GM18520 (cell line): Measurements from ENCODE around the gene ANXA8.
"Not testable (repeated sequence)": the region's sequence is repeated elsewhere in the genome, so short reads cannot be mapped to it uniquely, and the experiment has no call there.

Experiments
- ATAC-seq: cut with Tn5 transposase; IDR thresholded peaks from one replicate; pipeline ENCODE4 v1.9.1; 2021; ENCODE audit not compliant: unreplicated experiment

ANXA8 gene, protein sequence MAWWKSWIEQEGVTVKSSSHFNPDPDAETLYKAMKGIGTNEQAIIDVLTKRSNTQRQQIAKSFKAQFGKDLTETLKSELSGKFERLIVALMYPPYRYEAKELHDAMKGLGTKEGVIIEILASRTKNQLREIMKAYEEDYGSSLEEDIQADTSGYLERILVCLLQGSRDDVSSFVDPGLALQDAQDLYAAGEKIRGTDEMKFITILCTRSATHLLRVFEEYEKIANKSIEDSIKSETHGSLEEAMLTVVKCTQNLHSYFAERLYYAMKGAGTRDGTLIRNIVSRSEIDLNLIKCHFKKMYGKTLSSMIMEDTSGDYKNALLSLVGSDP

DNA sequence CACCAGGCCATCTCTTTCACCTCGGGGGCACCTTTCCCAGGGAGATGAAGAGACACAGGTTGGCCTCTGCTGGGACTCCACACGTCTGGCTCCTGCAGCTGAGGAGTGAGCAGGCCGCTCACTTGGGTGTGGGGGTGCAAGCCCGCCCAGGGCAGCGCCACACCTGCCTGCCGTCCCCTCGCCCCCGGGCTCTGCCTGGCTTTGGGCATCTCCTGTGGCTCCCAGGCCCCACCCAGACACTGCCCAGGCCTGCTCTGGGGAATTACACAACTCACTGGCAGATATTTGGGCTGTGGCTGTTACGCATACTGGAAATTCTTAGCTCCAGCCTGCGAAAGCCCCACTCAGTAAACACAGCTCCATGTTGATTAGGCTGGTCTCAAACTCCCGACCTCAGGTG lies at the start of gene ANXA8:
Gene ANXA8 (minus strand): TSS at position 193 of the 400 bp plus-strand sequence. CDS start 182 bp downstream, at position 11.
- ATAC-seq: not testable (repeated sequence)

DNA sequence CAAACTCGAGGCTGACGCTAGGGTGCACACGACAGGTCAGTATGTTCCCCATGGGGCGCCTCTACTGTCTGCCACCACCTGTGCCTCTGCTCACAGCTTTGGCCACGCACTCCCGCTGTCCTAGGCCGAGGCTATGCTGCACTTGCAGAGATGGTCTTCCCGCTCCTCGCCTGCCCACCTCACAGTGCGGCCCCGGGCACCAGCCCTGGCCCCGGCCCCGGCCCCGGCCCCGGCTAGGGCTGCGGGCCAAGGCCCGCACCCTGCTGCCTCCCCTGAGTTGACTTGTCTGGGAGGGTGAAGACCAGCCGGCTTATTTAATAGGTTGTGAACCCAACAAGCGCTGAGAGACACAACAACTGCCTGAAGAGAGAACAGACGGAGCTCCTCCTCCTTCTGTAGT lies 39.6 kb upstream of the ANXA8 start, which contains the start of gene AGAP9:
Gene AGAP9 (minus strand): TSS at position 164 of the 400 bp plus-strand sequence. CDS start 112 bp downstream, at position 52.
- ATAC-seq: not testable (repeated sequence)

DNA sequence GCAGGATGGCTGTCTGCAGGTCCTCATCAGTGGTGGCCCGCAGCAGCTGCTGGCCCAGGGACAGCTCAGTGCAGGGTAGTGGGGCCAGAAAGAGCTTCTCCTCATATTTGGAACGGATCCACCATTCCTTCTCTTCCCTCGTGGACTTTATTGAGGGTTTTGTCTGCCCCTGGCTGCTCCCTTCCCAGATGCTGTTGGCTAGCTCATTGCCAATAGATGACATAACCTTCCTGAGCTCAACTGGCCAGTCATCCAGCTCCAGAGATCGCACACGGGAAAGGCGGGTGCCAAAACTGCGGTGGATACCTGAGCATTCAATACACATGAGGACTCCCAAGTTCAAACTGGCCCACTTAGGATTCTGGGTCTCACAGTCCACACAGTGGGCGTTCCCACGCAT lies 18.4 kb upstream of the ANXA8 start:
- not testable (repeated sequence) for ATAC-seq

DNA sequence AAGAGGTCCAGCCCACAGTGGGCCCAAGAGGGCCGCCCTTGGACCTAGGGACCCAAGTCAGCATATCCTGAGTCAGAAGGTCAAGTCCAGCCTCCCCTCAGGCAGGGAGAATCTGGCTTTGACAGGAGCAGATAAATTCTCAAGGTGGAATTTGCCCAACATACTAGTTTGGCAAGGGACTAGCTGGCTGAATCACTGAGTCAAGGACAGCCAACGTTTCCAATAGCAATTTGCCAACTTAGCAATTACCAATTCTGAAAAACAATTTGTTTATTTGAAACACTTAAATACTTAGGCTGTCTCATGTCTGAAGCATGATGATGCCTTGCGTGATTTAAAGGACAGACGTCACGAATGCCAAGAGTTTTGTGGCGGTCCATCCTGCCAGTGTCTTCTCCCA lies 10.3 kb upstream of the ANXA8 start:
- ATAC-seq: not testable (repeated sequence)

DNA sequence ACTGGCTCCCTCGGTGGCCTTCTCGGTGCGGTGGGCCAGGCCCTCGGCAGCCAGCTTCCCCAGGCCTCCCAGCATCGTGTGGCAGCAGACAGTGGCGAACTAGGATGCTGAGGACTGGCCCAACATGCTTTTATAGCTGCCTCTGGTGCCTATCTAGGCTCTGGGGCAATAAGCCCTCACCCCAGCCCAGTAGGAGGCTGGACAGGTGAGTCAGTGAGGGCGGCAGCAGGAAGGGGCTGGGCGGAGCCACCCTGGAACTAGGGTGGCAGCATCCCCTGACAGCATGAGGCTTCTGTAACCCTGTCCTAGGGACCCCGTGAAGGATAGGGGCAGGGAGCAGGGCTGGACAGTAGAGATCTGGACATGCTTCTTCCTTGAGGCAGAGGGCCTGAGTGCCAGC lies 7.7 kb upstream of the ANXA8 start, which contains the start of gene FAM25G:
Gene FAM25G (minus strand): TSS at position 101 of the 400 bp plus-strand sequence. CDS start 26 bp downstream, at position 75.
- not testable (repeated sequence) for ATAC-seq

DNA sequence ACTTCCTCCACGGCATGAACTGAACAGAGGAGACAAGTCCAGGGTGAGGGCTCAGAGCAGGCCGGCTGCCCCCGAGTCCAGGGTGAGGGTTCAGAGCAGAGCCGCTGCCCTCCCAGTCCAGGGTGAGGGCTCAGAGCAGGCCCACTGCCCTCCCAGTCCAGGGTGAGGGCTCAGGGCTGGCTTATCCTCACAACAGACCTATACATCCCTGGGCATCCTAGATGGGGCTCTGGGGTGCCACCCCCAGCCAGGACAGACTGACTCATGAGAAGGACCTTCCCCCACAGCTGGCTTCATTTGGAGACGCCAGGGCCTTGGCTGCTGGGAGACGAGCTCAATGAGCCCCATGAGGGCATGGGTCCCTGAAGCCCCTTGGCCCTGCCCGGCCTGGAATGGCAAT lies 5.7 kb upstream of the ANXA8 start:
- not testable (repeated sequence) for ATAC-seq

DNA sequence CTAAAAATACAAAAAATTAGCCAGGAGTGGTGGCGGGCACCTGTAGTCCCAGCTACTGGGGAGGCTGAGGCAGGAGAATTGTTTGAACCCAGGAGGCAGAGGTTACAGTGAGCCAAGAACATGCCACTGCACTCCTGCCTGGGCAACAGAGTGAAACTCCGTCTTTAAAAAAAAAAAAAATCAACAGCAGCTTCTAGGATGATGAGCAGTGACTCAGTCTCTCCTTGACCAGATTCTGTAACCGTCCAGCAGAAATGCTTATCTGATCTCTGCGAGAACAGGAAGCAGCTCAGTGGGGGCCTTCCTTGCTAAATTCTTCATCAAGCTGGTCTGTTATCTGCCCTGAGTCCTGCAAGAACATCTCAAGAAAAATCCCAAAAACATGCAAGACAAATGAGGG lies 2.0 kb upstream of the ANXA8 start:
- not testable (repeated sequence) for ATAC-seq

DNA sequence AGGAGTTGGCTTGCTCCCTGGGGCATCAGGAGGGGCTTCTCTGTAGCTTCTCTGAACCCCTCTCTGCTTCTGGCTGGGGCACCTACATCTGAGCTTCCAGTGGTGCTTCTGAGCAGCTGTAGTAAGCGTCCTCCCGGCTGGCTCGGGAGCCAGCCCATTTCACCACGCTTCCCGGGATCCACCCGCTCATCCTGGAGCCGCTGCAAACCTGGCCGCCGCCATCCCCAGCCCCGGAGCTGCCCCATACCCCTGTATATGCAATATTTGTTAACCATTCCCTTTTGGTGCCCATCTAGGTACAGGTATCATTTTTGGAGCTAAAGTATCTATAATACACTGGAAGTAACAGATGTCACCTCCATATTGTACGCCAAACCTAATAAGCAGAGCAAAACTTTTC lies 871 bp upstream of the ANXA8 start:
- not testable (repeated sequence) for ATAC-seq

DNA sequence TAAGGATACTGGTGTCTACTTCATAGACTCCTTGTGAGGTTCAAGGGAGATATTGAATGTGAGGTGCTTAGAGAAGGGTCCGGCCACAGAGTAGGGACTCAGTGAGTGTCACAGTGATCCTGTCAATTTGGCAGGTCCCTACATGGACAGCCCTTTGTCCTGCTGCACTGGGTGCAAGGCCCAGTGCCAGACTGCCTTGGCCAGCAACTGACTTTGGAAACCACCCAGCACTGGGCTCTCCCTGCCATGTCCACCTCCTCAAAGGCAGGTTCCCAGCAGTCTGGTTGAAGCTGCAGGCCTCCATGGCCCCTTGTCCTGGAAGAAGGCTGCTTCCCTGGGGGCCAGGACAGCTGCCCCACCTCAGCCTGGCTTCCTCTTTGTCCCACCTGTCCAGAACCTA lies 1.5 kb downstream of the ANXA8 start:
- not testable (repeated sequence) for ATAC-seq

DNA sequence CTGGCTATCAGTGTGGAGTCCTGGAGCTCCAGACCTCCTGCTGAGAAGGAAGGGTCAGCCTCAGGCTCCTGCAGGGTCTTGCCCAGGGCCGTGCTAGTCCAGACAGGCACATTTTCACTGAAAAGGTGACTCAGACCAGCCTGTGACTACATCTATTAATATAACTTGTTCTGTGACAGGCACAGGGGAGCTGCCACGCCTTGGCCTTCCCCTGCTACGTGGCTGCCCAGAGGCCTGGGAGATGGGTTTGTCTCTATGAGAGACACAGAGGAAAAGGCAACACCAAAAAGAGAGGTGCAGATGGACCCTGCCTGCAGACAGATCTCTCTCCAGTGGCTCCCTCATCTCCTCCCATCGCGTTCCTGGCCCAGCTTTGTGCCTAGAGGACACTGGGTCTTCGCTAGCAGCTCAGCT lies 2.1 kb downstream of the ANXA8 start:
- ATAC-seq: not testable (repeated sequence)

DNA sequence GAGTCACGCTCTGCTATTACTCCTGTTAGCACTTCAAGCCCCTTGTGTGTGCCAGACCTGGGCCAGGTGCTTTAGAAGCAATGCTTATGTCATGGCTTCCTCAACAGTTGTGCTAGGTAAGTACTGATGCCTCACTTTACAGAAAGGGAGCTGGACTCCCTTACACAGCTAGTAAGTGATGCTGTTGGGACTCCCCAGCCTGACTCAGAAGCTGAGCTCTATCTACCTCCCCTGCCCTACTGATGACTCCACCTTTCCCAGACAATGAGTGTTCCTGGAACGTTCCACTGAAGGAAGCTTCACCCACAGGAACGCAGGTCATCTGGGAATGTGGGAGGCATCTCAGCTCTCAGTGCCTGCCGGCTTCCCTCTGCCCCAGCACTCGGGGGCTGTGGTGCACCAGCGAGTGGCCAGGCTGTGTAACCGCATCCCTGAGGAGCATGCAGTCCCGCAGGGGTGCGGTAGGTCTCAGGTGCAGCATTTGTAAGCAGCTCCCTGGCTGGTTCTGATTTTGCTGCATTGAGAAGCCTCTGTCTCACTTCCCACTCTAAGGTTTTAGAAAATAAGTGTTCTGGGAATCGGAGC lies 2.6 kb downstream of the ANXA8 start:
- not testable (repeated sequence) for ATAC-seq

DNA sequence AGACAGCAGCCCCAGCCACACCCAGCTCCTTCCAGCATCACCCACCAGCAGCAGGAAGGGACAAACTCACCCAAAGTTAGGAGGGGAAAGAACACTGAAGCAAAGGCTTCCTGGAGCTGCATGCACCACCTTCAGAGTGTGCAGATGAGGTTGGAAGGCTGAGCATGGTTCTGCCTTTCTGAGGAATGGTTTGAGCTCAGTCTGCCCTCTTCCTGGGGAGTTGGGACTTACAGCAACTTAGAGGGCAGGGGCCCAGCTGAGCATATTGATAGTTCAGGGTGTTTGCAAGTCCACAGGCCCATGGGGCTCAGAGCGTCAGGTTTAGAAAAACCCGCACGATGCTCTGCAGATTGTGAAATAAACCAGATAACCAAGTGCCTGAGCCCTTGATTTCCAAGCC lies 3.8 kb downstream of the ANXA8 start:
- ATAC-seq: not testable (repeated sequence)

DNA sequence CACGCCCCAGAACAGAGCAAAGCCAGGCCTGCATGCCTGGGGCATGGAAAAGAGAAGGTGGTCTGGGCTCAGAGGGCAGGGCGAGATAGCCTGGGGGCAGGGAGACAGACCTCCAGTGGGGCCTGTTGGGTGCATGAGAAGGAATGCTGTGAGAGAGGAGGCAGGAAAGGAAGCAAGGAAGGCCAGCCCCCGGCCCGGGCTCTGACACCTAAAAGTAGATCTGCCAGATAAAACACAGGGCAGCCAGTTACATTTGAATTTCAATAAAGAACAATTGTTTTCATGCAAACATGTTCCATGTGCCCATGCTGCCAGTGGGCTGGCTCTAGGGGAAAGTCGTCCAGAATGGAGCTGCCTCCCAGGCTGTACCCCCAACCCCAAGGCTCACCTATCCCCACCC lies 5.8 kb downstream of the ANXA8 start:
- ATAC-seq: not testable (repeated sequence)

DNA sequence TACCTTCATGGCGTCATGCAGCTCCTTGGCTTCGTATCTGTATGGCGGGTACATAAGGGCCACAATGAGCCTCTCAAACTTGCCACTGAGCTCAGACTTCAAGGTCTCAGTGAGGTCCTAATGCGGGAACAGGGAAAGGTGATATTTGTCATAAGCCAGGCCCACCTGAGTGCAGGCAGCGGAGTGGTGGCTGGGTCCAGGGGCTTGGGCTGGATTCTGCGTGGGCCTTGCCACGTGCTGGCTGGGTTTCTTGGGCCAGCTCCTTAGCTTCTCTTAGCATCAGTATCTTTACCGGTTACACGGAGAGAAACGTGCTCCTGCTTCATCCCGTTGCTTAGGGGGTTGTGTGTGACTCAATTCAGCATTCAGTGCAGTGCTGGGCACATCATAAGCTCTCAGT lies 6.8 kb downstream of the ANXA8 start:
- ATAC-seq: not testable (repeated sequence)

DNA sequence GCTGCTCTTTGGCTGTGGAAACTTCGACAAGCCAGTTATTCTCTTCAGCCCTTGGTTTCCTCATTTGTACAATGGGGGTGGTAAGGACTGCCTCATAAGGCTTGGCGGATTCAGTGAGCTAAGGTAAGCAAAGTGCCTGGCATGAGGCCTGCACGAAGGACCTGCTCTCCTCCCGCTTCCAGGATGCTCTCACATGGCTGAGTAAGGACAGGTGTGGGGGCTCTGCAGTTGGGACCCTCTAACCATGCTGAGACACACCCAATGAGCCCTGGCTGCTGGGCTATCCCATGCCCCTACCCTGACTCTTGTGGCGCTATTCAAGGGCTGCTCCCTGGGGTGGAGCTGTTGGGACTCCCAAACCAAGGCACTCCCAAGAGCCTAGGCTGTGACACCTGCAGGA lies 8.8 kb downstream of the ANXA8 start:
- ATAC-seq: not testable (repeated sequence)

DNA sequence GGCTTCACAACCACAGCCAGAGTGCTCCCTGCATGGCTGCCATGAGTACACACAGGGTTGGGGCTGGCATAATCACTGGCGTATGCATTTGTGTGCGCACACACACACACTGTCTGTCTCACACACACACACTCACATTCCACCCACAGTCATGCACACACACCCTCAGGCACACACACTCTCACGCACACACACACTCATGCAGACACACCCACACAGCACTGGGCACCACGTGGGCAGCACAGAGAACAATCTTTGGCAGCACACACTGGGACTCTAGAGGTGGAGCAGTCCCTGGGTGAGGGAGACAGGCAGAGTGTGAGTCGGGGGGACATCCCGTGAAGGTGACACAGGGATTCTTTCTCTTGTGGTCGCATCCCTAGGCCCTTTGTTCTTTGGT lies 10.4 kb downstream of the ANXA8 start:
- ATAC-seq: not testable (repeated sequence)

DNA sequence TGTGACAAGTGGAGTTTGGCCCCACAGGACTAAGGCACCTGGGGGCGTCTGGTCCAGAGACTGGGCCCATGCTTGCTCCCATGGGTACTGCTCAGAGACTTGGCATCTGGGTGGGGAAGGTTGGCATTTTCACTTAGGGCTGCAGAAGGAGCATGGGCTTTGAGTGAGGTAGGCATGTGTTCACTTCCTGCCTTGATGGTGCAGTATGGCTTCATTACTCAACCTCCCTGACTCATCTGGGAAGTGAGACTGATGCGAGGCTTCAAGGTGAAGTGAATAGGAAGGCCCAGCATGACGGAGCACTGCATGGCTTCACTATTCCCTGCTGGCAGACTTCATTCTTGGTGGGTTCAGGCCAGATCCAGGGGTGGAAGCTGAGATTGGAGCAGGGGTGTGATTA lies 11.3 kb downstream of the ANXA8 start:
- peak; percentile 45 for ATAC-seq

DNA sequence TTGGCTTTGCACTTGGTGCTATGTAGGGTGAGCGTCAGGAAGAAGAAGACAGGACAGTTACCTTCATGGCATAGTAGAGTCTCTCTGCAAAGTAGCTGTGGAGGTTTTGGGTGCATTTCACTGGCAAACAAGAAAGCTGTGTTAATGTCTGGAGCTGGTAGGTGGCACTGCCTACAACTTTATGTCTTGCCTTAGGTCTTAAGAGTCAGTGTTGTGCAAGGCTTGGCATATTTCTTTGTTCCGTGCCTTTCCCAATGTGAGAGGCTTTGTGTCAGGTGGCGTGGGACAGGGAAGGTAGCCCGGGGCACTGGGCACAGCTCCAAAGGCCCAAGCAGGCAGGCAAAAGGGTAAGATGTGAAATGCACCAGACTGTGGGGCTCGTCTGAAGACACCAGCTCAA lies 11.8 kb downstream of the ANXA8 start:
- ATAC-seq: not testable (repeated sequence)

DNA sequence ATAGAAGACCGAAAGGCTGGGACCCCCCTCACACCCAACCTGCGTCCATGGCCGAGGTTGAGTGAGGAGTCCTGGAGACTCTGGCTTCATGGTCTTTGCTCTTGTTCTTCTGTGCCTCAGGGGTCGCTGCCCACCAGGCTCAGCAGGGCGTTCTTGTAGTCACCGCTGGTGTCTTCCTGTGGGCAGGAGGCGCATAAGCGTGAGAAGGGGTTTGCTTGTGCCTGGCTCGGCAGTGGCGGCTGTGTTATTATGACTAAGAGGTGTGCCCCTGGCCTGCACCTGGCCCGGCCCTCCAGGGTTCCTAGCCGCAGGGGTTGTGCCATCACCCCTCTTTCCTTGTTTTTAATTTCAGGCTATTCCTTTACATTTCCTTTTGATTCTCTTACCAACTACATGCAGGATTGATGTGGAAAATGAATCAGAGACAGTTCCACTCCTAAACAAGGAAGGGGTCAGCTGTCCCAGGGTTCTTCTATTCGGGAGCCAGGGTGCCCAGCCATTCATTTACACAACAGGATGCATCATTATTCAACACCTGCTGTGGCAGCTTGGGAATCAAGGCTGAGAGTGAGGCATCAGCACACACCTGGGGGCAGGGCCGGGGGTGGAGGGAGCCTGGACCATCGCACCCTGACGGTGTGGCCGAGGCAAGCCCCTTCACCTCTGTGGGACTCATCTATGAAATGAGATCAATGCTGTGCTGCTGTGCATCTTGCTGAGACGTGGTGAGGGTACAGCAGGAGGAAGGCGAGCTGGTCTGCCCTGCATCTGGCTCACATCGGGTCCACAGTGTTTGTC lies 15.0 kb downstream of the ANXA8 start:
- not testable (repeated sequence) for ATAC-seq

DNA sequence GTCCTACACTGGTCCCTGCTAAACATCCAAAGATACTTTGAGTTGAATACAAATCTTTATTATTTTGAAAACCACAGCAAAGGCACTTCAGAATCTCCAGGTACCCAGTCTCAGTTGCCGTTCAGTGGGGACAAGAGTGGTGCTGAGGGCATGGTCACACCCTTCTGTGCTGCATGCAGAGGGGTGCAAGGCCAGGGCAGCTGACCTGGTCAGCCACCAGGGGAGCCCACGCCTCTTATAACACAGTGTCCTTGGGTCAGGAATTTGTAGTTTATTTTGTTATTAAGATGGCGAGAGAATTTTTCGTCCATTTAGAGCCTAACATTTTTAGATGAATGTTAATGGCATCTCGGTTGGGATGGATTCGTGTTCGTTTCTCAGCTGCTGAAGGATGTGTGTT lies 16.0 kb downstream of the ANXA8 start:
- not testable (repeated sequence) for ATAC-seq

DNA sequence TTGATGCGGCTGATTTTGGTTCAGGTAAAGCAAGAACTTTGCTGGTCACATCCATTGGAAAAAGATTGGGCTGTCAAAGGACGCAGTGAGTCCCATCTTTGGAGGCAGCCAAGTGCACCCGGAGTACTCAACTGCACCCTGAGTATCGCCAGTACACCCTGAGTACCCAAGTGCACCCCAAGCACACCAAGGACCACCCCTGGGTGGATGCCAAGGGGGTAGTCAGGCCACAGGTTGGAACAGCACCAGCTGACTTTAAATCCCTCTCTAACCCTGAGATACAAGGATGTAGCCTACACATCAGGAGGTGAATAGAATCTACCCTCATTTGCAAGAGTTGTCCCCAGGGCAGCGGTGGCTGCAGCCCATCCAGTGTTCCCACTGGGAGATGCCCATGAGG lies 16.5 kb downstream of the ANXA8 start:
- ATAC-seq: not testable (repeated sequence)
